ENCODE results near the gene TCERG1L. TPM values are rescaled to one million over a fixed set of nuclear protein-coding genes. Genes with fewer than 3 reads are reported as not detected.

TCERG1L gene
- total RNA-seq, 1 donor from 2014 or later, result 3.5 TPM

GRCh38 chr10:131354380-131354779, 42.9 kb upstream of the TCERG1L start:
- H3K27me3 Mint-ChIP-seq (ENCODE audit: low read depth, unreplicated experiment), result peaks cover 35% of the 10 kb centered on the region
- H3K36me3 Mint-ChIP-seq (ENCODE audit: low read depth, unreplicated experiment), result no peaks in the 10 kb centered on the region
- Histone ChIP-seq H3K27ac (ENCODE audit: low read depth, low read length) (no peak overlapping the region), H3K4me3 (ENCODE audit: insufficient read depth, low read depth, low read length) (no peak overlapping the region), H3K79me2 (ENCODE audit: insufficient read depth, low read length) (no peaks in the 10 kb centered on the region), H3K36me3 (ENCODE audit: insufficient read depth, low read length) (no peaks in the 10 kb centered on the region), H3K9ac (ENCODE audit: low read length) (no peak overlapping the region), H3K4me2 (ENCODE audit: low read length) (no peak overlapping the region), H4K20me1 (ENCODE audit: insufficient read depth, low read length) (no peaks in the 10 kb centered on the region), H3K9me3 (ENCODE audit: insufficient read depth, low read depth, low read length) (peaks cover 8% of the 10 kb centered on the region), H3K4me1 (ENCODE audit: insufficient read depth, low read length) (no peaks in the 10 kb centered on the region), H2AFZ (ENCODE audit: low read depth, low read length) (no peak overlapping the region), H3K27me3 (ENCODE audit: insufficient read depth, low read length) (no peaks in the 10 kb centered on the region)
- DNase-seq (ENCODE audit: low read depth) (no peak), FAIRE-seq (no peak)
- no peak overlapping the region for H3K27ac Mint-ChIP-seq (ENCODE audit: unreplicated experiment)
- H3K9me3 Mint-ChIP-seq (ENCODE audit: unreplicated experiment), result peaks cover 10% of the 10 kb centered on the region
- H3K4me3 Mint-ChIP-seq (ENCODE audit: unreplicated experiment), result no peak overlapping the region
- TF ChIP-seq CTCF (IDR thresholded peaks at IDR 0.05; ENCODE audit: insufficient read depth, low read depth, low read length) (no peak), EZH2 (IDR thresholded peaks at IDR 0.05; ENCODE audit: insufficient read depth, low read length) (no peak)
- H3K4me1 Mint-ChIP-seq (ENCODE audit: low read depth, unreplicated experiment), result no peaks in the 10 kb centered on the region

- Mint-ChIP-seq H3K4me3 (ENCODE audit: unreplicated experiment) (no peak overlapping the region), H3K4me1 (ENCODE audit: low read depth, unreplicated experiment) (no peaks in the 10 kb centered on the region), H3K27me3 (ENCODE audit: low read depth, unreplicated experiment) (peaks cover 44% of the 10 kb centered on the region), H3K36me3 (ENCODE audit: low read depth, unreplicated experiment) (no peaks in the 10 kb centered on the region), H3K27ac (ENCODE audit: unreplicated experiment) (no peak overlapping the region), H3K9me3 (ENCODE audit: unreplicated experiment) (peaks cover 5% of the 10 kb centered on the region)
- no peak overlapping the region for H3K4me3 ChIP-seq (ENCODE audit: insufficient read depth, low read depth, low read length)
- H3K27ac ChIP-seq (ENCODE audit: low read depth, low read length), result no peak overlapping the region
- TF ChIP-seq EZH2 (IDR thresholded peaks at IDR 0.05; ENCODE audit: insufficient read depth, low read length), result no peak
- TF ChIP-seq CTCF (IDR thresholded peaks at IDR 0.05; ENCODE audit: insufficient read depth, low read depth, low read length), result no peak
- H3K9me3 ChIP-seq (ENCODE audit: insufficient read depth, low read depth, low read length), result peaks cover 16% of the 10 kb centered on the region
- H4K20me1 ChIP-seq (ENCODE audit: insufficient read depth, low read length), result no peaks in the 10 kb centered on the region
- DNase-seq (ENCODE audit: low read depth) (no peak), FAIRE-seq (no peak)
- H3K9ac ChIP-seq (ENCODE audit: low read length), result no peak overlapping the region
- H2AFZ ChIP-seq (ENCODE audit: low read depth, low read length), result no peak overlapping the region
- H3K79me2 ChIP-seq (ENCODE audit: insufficient read depth, low read length), result no peaks in the 10 kb centered on the region
- no peaks in the 10 kb centered on the region for H3K36me3 ChIP-seq (ENCODE audit: insufficient read depth, low read length)
- H3K4me2 ChIP-seq (ENCODE audit: low read length), result no peak overlapping the region
- no peaks in the 10 kb centered on the region for H3K4me1 ChIP-seq (ENCODE audit: insufficient read depth, low read length)
- no peaks in the 10 kb centered on the region for H3K27me3 ChIP-seq (ENCODE audit: insufficient read depth, low read length)
Observed at GRCh38 chr10:131352765-131353290, 41.3 kb upstream of the TCERG1L start.

GRCh38 chr10:131350660-131351059, 39.1 kb upstream of the TCERG1L start:
- peaks cover 43% of the 10 kb centered on the region for H3K27me3 Mint-ChIP-seq (ENCODE audit: low read depth, unreplicated experiment)
- FAIRE-seq (no peak), DNase-seq (ENCODE audit: low read depth) (no peak)
- H3K4me3 ChIP-seq (ENCODE audit: insufficient read depth, low read depth, low read length), result no peak overlapping the region
- no peaks in the 10 kb centered on the region for H3K4me1 ChIP-seq (ENCODE audit: insufficient read depth, low read length)
- H3K9ac ChIP-seq (ENCODE audit: low read length), result no peak overlapping the region
- H3K27me3 ChIP-seq (ENCODE audit: insufficient read depth, low read length), result no peaks in the 10 kb centered on the region
- no peak overlapping the region for H2AFZ ChIP-seq (ENCODE audit: low read depth, low read length)
- peaks cover 5% of the 10 kb centered on the region for H3K9me3 Mint-ChIP-seq (ENCODE audit: unreplicated experiment)
- H3K4me2 ChIP-seq (ENCODE audit: low read length), result no peak overlapping the region
- TF ChIP-seq CTCF (IDR thresholded peaks at IDR 0.05; ENCODE audit: insufficient read depth, low read depth, low read length) (no peak), EZH2 (IDR thresholded peaks at IDR 0.05; ENCODE audit: insufficient read depth, low read length) (no peak)
- no peak overlapping the region for H3K4me3 Mint-ChIP-seq (ENCODE audit: unreplicated experiment)
- no peaks in the 10 kb centered on the region for H3K36me3 Mint-ChIP-seq (ENCODE audit: low read depth, unreplicated experiment)
- no peaks in the 10 kb centered on the region for H4K20me1 ChIP-seq (ENCODE audit: insufficient read depth, low read length)
- no peaks in the 10 kb centered on the region for H3K36me3 ChIP-seq (ENCODE audit: insufficient read depth, low read length)
- peaks cover 19% of the 10 kb centered on the region for H3K9me3 ChIP-seq (ENCODE audit: insufficient read depth, low read depth, low read length)
- no peak overlapping the region for H3K27ac ChIP-seq (ENCODE audit: low read depth, low read length)
- H3K4me1 Mint-ChIP-seq (ENCODE audit: low read depth, unreplicated experiment), result no peaks in the 10 kb centered on the region
- no peaks in the 10 kb centered on the region for H3K79me2 ChIP-seq (ENCODE audit: insufficient read depth, low read length)
- no peak overlapping the region for H3K27ac Mint-ChIP-seq (ENCODE audit: unreplicated experiment)
